SHP77 treated with DMSO at 0.1 percent for 48 hours (cell line): ENCODE data around the gene TANC1.

Experiments
- DNase-seq: peaks from one replicate; lab custom pipeline; 2025; lab: John Stamatoyannopoulos, UW

TANC1 gene

DNA sequence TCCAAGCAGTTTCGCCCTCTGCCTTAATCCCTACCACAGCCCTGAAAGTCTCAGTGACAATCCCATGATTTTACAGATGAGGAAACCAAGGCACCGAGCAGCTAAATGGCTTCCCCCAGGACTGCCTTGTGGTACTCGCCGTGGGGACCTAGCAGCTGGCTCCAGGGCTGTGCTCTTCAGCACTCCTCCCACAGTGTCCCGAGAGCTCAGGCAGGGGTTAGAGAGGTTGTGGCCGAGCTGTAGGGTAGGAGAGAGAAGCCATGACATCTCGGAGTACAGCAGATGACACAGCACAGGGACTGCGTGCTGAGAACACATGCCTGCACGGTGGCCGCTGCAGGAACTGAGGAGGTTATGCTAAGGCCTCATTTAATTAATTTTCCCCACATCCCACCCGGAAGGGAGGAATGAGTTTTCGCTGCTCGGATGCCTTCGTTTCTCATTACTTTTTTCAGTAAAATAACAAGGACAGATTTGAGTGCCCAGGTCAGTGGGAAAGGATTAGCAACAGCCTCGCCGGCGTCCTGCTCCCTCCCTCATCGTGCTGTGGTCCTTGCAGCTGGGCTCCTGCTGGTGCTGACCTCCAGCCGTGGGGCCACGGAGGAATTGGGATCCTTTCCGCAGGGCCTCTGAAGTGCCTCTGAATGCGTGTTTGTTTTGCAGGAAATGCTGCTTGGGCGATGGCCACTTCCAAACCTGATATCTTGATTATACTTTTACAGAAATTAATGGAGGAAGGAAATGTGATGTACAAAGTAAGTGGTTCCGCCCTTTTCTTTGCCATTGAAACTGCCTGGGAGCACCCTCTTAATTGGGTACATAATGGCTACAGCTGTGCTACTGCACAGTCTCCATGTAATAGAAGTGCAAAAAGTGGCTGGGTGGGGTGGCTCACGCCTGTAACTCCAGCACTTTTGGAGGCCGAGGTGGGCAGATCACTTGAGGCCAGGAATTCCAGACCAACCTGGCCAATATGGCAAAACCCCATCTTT lies 256.9 kb downstream of the TANC1 start:
- DNase-seq = no peak

DNA sequence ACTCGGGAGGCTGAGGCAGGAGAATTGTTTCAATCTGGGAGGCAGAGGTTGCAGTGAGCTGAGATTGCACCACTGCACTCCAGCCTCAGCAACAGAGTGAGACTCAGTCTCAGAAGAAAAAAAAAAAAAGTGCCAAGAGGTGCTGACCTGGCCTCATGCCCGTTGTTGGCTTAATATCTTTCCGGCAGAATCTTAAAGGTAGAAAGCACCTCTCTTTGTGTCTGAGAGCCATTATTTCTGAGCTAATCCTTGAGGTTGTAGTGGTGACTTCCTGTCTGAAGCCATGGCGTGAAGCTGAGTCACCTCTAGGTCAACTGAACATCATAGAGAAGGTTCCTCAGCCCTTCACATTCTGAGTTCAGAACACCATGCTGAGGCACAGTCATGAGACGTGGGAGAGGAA lies 257.6 kb downstream of the TANC1 start:
- DNase-seq = no peak

DNA sequence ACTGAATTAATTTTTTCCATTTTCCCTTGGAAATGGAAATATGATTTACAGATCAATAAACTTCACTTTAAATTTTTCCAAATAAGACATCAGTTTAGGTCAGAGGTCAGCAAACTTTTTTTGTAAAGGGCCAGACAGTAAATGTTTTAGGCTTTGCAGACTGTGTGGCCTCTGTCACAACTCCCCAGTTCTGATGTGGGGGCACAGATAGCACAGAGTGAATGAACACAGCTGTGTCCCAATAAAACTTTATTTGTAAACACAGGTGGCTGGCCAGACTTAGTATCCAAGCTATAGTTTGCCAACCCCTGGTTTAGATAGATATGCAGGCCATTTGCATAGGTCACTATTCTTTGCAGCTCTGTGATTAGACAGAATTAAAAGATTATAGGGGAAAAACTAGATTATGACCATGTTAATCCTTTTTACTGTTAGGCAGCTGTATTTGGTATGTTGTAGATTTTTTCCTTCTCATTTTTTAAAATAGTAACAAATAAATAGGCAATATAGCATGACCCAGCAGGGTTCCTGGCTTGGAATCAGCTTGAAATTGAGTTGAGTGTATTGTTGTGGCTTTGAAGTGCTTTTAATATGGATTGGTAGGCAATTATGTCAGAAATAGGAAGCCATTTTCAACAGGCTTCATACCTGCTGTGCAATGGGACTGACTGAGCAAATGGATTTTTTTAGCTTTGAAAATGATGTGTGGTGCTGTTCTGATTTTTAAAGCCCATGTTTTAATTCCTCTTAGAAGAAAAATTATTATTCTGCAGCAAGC lies 258.4 kb downstream of the TANC1 start:
- no peak for DNase-seq

DNA sequence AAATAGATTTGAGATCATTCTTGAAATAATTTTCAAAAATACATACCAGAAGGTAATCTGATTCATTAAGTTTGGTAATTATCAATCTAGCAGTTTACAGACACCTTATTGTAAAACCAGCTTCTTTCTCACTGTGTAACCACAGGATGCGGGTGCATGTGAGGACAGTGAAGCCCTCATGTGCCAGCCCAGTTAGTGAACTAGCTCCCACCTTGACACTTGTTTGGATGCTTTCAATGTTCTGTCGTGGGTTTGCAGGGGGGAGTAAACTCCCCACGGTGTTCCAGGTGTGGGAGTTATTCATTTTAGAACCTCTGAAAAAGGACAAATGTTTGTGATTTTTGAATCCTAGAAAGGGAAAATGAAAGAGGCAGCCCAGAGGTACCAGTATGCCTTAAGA lies 259.0 kb downstream of the TANC1 start:
- DNase-seq = no peak

DNA sequence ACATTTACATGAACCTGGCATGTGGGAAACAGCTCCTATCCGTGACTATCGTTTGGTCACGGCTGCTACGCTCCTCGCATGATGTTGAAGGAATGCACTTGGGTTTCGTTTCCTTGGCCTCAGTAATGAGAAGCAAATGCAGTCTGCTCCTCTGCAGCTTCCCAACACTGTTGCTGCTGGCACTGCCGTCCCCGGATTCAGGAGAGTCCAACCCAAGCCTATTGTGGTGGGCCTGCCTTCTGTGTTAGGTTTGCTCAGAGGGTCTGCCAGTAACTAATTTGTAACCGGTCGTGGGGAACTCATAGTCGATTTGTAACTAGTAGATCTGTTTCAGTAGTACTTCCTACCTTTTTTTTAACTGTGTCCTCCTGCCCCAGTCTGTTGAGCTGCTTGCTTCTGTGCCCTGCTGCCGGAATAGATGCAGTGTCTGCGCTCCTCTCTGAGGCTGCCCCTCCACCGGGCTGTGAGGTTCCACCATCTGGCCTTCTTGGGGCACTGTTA lies 259.7 kb downstream of the TANC1 start:
- DNase-seq = no peak

DNA sequence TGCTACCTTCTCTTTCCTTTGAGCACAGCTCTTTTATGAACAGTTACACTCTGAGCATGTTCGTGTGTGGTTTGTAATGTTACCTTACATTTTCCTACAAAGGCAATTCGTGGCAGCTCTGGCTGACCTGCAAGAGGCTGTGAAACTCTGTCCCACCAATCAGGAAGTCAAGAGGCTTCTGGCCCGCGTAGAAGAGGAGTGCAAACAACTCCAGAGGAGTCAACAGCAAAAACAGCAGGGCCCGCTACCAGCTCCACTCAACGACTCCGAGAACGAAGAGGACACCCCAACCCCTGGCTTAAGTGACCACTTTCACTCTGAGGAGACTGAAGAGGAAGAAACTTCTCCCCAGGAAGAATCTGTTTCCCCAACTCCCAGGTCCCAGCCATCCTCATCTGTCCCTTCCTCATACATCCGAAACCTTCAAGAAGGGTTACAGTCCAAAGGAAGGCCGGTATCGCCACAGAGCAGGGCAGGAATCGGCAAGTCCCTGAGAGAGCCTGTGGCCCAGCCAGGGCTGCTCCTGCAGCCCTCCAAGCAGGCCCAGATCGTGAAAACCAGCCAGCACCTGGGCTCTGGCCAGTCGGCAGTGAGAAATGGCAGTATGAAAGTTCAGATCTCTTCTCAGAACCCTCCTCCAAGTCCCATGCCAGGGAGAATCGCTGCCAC lies 261.2 kb downstream of the TANC1 start:
- no peak for DNase-seq

DNA sequence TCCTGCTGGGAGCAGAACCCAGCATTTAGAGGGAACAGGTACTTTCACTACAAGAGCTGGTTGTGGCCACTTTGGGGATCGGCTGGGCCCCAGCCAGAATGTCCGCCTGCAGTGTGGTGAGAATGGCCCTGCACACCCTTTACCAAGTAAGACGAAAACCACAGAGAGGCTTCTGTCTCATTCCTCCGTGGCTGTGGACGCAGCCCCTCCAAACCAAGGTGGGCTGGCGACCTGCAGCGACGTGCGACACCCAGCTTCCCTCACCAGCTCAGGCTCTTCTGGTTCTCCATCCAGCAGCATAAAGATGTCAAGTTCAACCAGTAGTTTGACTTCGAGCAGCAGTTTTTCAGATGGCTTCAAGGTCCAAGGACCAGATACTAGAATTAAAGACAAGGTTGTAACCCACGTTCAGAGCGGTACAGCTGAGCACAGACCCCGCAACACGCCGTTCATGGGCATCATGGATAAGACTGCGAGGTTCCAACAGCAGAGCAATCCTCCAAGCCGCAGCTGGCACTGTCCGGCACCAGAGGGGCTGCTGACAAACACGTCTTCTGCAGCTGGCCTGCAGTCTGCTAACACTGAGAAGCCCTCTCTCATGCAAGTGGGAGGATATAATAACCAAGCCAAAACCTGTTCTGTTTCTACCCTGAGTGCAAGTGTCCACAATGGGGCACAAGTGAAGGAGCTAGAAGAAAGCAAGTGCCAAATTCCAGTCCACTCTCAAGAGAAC lies 261.9 kb downstream of the TANC1 start:
- no peak for DNase-seq

DNA sequence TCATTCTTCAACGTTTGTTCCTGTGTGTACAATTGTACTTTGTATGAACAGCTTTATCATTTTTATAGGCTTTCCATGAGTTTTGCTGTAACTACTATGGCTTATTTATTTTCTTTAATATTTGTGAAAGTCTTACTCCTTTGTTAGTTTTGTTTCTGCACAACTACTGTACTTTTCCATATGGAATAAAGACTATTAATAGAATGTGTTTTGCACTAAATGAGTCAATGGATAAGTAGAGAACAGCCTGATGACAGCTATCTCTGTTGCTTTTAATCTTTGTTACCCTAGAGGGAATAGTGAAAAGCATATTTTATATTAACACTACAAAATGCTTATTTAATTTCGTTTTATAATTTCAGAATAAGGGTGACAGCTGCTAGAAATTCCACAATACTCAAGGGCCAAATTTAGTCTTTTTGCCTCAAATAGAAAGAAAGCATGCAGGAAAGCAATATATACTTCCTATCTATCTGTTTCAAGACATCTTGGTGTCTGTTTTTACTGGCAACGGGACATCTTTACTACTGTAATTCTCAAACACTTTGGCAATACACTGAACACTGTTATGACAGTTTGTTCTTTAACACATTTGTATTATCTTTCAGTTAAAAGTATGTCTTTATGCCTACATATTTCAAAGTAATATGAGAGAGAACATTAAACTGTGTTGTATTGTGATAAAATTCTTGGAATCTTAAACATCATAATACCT lies 264.2 kb downstream of the TANC1 start:
- DNase-seq = no peak

DNA sequence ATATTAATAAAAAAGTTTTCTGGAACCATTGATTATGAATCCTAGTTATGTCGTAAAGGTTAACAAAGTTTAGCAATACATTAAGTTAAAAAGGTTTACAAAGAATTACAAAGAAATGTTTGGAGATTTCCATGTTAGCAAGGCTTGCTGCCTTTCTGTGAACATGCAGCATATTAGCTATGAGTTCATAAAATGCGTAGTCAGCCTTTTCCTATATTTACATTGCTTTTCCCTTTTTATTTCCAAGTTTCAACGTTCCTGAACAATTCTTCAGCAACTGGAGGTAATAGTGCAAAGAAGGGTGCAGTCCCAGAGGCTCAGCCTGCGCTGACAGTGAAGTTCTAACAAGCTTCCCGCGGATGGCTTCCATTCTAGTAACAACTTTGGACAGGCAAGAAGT lies 266.4 kb downstream of the TANC1 start:
- no peak for DNase-seq

DNA sequence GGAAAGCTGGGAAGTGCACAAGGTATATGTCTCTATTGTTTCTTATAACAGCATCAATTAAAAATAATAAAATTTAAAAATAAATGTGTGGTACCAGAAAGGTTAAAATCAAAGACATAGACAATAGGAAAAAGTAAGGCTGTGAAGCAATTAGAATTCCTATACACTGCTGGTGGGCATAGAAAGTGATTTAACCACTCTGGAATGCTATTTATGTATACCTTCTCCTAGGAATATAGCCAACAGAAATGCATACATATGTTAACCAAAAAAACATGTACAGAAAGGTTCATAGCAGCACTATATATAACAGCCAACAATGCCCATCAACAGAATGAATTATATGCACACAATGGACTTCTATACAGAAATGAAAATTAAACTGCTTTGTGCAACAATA lies 275.1 kb downstream of the TANC1 start:
- no peak for DNase-seq

DNA sequence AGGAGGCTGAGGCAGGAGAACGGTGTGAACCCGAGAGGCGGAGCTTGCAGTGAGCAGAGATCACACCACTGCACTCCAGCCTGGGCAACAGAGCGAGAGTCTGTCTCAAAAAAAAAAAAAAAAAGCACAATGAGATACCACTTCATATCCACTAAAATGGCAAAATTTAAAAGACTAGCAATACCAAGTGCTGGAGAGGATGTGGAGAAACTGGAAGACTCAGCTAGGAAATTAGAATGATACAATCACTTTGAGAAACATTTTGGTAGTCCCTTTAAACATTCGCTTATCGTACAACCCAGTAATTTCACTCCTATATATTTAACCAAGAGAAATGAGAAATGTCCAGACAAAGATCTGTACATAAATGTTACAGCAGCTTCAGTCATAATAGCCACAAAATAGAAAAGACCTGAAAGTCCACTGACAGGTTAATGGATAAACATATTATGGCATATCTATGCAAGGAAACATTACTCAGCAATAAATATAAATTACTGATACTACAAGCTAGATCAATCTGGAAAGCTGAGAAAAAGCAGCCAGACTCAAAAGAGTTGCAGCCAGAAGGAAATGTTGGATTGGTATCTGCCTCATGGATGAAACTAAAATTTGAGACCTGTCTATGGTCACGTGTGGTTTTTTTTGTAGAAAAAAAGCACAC lies 278.0 kb downstream of the TANC1 start:
- no peak for DNase-seq

DNA sequence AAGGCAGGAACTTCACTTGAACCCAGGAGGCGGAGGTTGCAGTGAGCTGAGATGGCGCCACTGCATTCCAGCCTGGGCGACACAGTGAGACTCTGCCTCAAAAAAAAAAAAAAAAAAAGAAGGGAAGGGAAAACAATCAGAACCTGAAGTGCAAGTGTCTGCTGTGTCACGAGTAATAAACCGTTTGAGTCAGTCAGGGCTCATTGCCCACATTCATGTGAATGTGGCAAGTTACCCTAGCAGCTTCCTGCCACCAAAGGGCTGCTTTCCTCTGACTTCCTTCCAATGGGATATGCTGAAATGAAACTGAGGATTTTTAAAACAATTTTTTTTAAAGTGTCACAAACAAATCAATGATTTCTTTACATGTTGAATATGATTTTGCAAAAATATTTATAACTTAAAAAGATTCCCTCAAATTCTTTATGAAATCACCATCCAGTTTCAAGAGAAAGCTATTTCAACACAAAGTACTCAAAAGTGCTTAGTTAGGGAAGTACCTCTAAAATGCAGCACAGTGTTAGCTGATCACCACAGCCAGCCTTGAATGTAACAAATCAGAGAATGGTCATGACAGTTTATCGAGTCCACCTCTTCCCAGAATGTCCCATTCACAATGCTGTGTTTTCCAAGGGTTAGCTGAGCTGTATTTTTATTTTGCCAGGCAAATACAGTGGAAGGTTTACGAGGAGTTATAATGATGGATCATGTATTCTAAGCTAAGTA lies 281.7 kb downstream of the TANC1 start:
- no peak for DNase-seq

DNA sequence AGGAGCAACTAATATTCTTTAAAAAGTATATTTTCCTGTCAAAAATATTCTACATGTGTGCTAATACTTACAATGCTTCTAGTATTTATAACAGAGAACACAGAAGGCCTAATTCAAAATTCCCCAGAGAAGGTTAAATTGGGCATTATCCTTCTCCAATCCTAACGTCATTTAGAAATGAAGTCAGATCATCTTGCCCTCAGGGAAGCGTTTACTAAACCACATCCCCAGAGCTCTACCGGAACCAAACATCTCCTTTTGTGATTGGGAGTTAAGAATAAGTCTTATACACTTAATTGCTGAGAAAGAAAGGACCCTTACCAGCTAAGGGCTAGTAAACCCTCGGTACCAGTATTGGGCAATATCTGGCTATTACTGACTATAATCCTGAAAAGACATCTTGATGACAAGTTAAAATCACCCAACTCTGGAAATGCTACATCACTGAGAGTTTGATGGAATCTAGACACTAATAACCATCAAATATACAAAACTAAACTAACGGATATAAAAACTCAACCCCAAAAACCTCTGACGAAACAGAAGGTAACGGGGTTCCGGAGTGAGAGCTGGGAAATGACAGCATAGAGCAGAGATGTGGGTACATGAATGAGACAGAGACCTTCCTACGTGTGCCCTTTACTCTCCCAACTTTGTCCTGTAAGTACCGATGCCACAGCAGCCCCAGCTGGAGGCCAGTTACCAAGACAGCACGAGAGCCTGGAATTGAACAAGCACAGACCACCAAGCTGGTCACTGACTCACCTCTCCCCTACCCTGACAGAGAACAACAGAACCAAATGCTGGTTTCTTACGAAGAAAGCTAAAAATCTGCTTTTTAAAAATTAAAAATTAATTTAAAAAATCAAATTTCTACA lies 283.1 kb downstream of the TANC1 start:
- no peak for DNase-seq

DNA sequence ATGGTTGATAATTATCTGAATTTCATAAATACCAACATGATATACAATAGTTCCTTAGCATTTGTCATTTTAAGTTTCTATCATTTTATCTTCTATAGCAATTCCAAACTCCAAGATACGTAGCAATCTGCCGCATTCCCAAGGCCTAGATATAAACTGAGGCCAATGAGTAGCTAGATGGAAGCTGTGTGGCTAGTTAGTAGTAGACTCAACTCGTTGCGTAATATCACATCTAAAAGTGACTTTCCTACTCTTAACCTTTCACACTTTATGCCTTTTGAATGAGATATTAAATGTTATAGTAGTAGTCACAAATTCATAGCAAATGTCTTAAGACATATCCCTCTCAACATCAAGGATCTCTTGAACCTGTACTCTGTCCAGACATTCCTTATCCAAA lies 284.5 kb downstream of the TANC1 start:
- DNase-seq = no peak

DNA sequence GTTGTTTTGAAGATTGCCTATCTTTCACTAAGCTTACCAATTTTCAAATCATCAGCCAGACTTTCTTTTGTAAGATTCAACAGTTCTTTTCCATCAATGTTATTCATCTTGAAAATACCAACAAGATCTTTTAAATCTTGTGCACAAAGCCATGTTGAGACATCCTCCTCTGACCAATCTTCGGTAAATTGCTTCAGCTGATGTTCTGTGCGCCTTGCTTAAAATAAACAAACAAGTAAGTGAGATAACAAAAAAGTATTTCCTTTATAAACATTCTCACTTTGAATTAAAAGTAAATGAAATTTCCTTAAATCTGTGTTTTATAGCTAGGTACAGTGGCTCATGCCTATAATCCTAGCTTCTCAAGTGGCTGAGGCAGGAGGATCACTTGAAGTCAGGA lies 287.7 kb downstream of the TANC1 start:
- DNase-seq = no peak

DNA sequence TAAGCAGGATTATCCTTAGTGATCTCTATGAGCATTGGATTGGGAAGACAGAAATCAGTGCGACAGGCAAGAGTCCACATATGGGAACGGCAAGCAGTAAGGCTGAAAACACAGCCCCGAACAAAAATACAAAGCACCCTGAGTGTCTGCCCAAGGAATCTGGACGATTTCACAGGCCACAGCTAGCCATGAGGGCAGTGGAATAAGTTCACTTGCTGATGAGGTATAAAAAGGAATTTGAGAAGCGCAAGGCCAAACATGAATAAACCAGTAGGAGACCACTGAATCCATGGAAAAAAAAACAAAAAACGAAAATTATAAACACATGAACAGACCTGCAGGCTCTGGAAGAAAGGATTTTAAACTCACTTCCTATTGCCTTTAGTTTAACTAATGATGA lies 293.8 kb downstream of the TANC1 start:
- DNase-seq = no peak

DNA sequence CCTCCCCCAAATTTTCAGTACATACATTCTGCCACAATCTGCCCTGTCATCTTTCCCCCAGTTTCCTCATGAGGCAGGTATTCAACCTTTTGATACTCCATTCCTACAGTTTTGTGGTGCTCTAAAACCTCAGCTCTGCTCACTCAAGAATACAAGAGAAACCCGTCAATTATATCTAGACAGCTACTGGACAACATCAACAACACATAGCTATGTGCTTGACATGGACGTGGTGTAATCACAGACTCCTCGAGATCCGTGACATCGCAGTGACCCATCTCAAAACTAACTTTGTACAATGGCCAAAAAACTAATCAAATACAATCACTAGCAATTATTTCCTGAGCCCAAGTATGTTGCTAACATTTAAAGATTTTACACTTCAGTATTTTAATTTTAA lies 294.5 kb downstream of the TANC1 start:
- DNase-seq = no peak

DNA sequence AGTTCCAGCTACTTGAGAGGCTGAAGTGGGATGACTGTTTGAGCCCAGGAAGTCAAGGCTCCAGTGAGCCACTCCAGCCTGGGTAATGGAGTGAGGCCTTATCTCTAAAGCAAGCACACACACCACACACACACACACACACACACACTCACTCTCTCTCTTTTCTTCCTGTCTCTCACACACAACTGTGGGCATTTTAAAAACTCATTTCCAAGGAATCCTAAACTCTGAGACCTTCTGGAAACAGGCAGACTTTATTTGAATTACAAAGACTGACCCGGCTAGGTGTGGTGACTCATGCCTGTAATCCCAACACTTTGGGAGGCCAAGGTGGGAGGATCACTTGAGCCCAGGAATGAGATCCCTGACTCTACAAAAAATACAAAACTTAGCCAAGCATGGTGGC lies 296.7 kb downstream of the TANC1 start:
- DNase-seq = no peak

DNA sequence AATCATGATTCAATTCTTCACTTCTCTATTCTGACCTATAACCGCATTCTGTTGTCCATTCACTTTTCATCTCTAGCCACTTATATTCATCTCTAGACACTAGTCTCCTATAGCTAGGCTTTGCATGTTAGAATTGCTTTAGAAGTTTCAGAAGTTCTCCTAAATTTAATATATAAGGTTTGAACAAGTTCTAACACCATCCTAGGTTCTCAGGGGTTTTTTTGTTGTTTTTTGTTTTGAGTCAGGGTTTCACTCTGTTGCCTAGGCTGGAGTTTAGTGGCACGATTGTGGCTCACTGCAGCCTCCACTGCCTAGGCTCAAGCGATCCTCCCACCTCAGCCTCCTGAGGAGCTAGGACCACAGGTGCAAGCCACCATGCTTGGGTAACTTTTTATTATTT lies 298.1 kb downstream of the TANC1 start:
- DNase-seq = no peak
